IMR-90 (cell line): ENCODE measurements around the gene COL13A1. TPM values are rescaled to one million over a fixed set of nuclear protein-coding genes. Genes with fewer than 3 reads are reported as not detected.

Experiments
- ATAC-seq: fragments of 200-7000 bp; cut with Tn5 transposase; 2 replicates; pipeline ENCODE4 v1.9.1; 2020; ENCODE audit warnings: low read depth, mild to moderate bottlenecking, moderate library complexity
- BruUV-seq: library from RNA; stranded (reverse); fragments of 400-500 nt; replicated peaks from 2 replicates; lab custom pipeline; 2021; lab: Mats Ljungman, UMichigan
- CTCF ChIA-PET: fragments of 300-600 bp; formaldehyde crosslinking; extraction: SDS; loops from one replicate; lab custom pipeline; 2021; ENCODE audit warnings: antibody characterized with exemption; lab: Yijun Ruan, JAX
- POLR2A ChIA-PET: fragments of 300-600 bp; sonication (Branson Sonifier 250); formaldehyde crosslinking; loops from one replicate; lab custom pipeline; 2022; ENCODE audit warnings: antibody characterized with exemption; ENCODE audit not compliant: unreplicated experiment; lab: Charles Lee
- DNase-seq: peaks from one replicate; pipeline ENCODE4 v3.0.0; 2013
- H2AFZ ChIP-seq: replicated peaks from 2 replicates; pipeline ENCODE3; 2013; ENCODE audit warnings: low read length, mild to moderate bottlenecking; ENCODE audit not compliant: poor library complexity
- H2AK5ac ChIP-seq: 2 replicates; pipeline ENCODE4 v1.6.1; 2013; ENCODE audit warnings: low read depth, low read length, inconsistent platforms
- H2AK9ac ChIP-seq: replicated peaks from 2 replicates; pipeline ENCODE3; 2013; ENCODE audit warnings: mild to moderate bottlenecking, low read depth, low read length, moderate library complexity; ENCODE audit not compliant: poor library complexity
- H2BK120ac ChIP-seq: 2 replicates; pipeline ENCODE4 v1.6.1; 2013; ENCODE audit warnings: low read depth, low read length, inconsistent platforms
- H2BK15ac ChIP-seq: 3 replicates; pipeline ENCODE4 v1.6.1; 2013; ENCODE audit warnings: low read depth, low read length, inconsistent platforms
- H2BK20ac ChIP-seq: 2 replicates; pipeline ENCODE4 v1.6.1; 2013; ENCODE audit warnings: low read depth, mild to moderate bottlenecking, inconsistent platforms, low read length, moderate library complexity
- H2BK5ac ChIP-seq: 2 replicates; pipeline ENCODE4 v1.6.1; 2013; ENCODE audit warnings: mild to moderate bottlenecking, low read depth, low read length, inconsistent platforms; ENCODE audit not compliant: poor library complexity, severe bottlenecking
- H3K14ac ChIP-seq: replicated peaks from 2 replicates; pipeline ENCODE4 v1.6.1; 2013; ENCODE audit warnings: low read depth, low read length, inconsistent platforms
- H3K18ac ChIP-seq: 2 replicates; pipeline ENCODE4 v1.6.1; 2013; ENCODE audit warnings: low read depth, low read length, control low read depth
- H3K23ac ChIP-seq: 2 replicates; pipeline ENCODE4 v1.6.1; 2013; ENCODE audit warnings: low read depth, low read length, inconsistent platforms
- H3K27ac ChIP-seq: 2 replicates; pipeline ENCODE4 v1.5.1; 2013; ENCODE audit warnings: mild to moderate bottlenecking, control low read depth, low read length; ENCODE audit not compliant: insufficient read depth
- H3K27me3 ChIP-seq: 2 replicates; pipeline ENCODE4 v1.6.1; 2013; ENCODE audit warnings: low read length; ENCODE audit not compliant: control insufficient read depth, insufficient read depth
- H3K36me3 ChIP-seq: 2 replicates; pipeline ENCODE4 v1.6.1; 2013; ENCODE audit warnings: low read length, mixed read lengths; ENCODE audit not compliant: control insufficient read depth, insufficient read depth
- H3K4ac ChIP-seq: 2 replicates; pipeline ENCODE4 v1.6.1; 2013; ENCODE audit warnings: low read depth, low read length, inconsistent platforms
- H3K4me1 ChIP-seq: 2 replicates; pipeline ENCODE4 v1.6.1; 2013; ENCODE audit warnings: low read length, mixed read lengths; ENCODE audit not compliant: control insufficient read depth, insufficient read depth
- H3K4me2 ChIP-seq: 2 replicates; pipeline ENCODE4 v1.6.1; 2013; ENCODE audit warnings: low read depth, mild to moderate bottlenecking, control low read depth, low read length, moderate library complexity
- H3K4me3 ChIP-seq: 2 replicates; pipeline ENCODE4 v1.5.1; 2013; ENCODE audit warnings: low read depth, mild to moderate bottlenecking, control low read depth, low read length, moderate library complexity; ENCODE audit not compliant: insufficient read depth
- H3K56ac ChIP-seq: 2 replicates; pipeline ENCODE4 v1.6.1; 2013; ENCODE audit warnings: low read length, inconsistent platforms; ENCODE audit not compliant: insufficient read depth; ENCODE audit errors: extremely low read depth
- H3K79me1 ChIP-seq, 2 experiments: 2 replicates each; pipeline ENCODE4 v1.6.1; 2013; ENCODE audit warnings: low read length in 2 of 2, inconsistent platforms in 1 of 2, low read depth in 1 of 2
- H3K9ac ChIP-seq: 2 replicates; pipeline ENCODE4 v1.6.1; 2013; ENCODE audit warnings: low read depth, low read length, control low read depth
- H3K9me1 ChIP-seq: 2 replicates; pipeline ENCODE4 v1.6.1; 2013; ENCODE audit warnings: low read length, inconsistent platforms; ENCODE audit not compliant: insufficient read depth
- H3K9me3 ChIP-seq: 2 replicates; pipeline ENCODE4 v1.6.1; 2013; ENCODE audit warnings: low read length; ENCODE audit not compliant: control insufficient read depth, insufficient read depth
- H4K20me1 ChIP-seq: 2 replicates; pipeline ENCODE4 v1.6.1; 2013; ENCODE audit warnings: low read length, inconsistent platforms; ENCODE audit not compliant: insufficient read depth
- H4K5ac ChIP-seq: 2 replicates; pipeline ENCODE4 v1.6.1; 2013; ENCODE audit warnings: mild to moderate bottlenecking, low read depth, low read length, control low read depth
- H4K8ac ChIP-seq, 2 experiments: 2 replicates each; pipeline ENCODE4 v1.6.1; 2013; ENCODE audit warnings: low read depth in 2 of 2, low read length in 2 of 2, control low read depth in 1 of 2, inconsistent platforms in 1 of 2
- H4K91ac ChIP-seq: 2 replicates; pipeline ENCODE4 v1.6.1; 2013; ENCODE audit warnings: low read depth, low read length, inconsistent platforms; ENCODE audit not compliant: insufficient read depth
- BHLHE40 ChIP-seq: fragments of 150-350 bp; IDR thresholded peaks from 2 replicates; pipeline ENCODE4 v1.6.1; 2016; ENCODE audit warnings: mild to moderate bottlenecking, low read depth, low read length
- CEBPB ChIP-seq: IDR thresholded peaks from 2 replicates; pipeline ENCODE4 v1.6.1; 2012; ENCODE audit warnings: low read depth, low read length, improper control_type of control experiment
- CHD1 ChIP-seq: IDR thresholded peaks from 2 replicates; pipeline ENCODE4 v1.6.1; 2012; ENCODE audit warnings: low read depth, low read length, improper control_type of control experiment
- FOS ChIP-seq: fragments of 150-350 bp; IDR thresholded peaks from 2 replicates; pipeline ENCODE4 v1.6.1; 2016; ENCODE audit warnings: low read depth, low read length
- MAFK ChIP-seq: IDR thresholded peaks from 2 replicates; pipeline ENCODE4 v1.6.1; 2012; ENCODE audit warnings: low read depth, low read length, improper control_type of control experiment
- MAZ ChIP-seq: IDR thresholded peaks from 2 replicates; pipeline ENCODE4 v1.6.1; 2012; ENCODE audit warnings: low read depth, mild to moderate bottlenecking, low read length, improper control_type of control experiment, moderate library complexity, borderline replicate concordance
- MXI1 ChIP-seq: IDR thresholded peaks from 2 replicates; pipeline ENCODE4 v1.6.1; 2012; ENCODE audit warnings: low read depth, mild to moderate bottlenecking, low read length, moderate library complexity, borderline replicate concordance
- NFE2L2 ChIP-seq: fragments of 150-350 bp; IDR thresholded peaks from 2 replicates; pipeline ENCODE4 v1.6.1; 2016; ENCODE audit warnings: low read depth, mild to moderate bottlenecking, low read length
- POLR2A ChIP-seq: IDR thresholded peaks from 2 replicates; pipeline ENCODE4 v1.6.1; 2012; ENCODE audit warnings: mild to moderate bottlenecking, low read depth, low read length
- RAD21 ChIP-seq: IDR thresholded peaks from 2 replicates; pipeline ENCODE4 v1.6.1; 2012; ENCODE audit warnings: low read length, improper control_type of control experiment
- RFX5 ChIP-seq: IDR thresholded peaks from 2 replicates; pipeline ENCODE4 v1.8.0; 2012; ENCODE audit warnings: low read depth, mild to moderate bottlenecking, low read length, moderate library complexity
- SMC3 ChIP-seq: fragments of 150-350 bp; IDR thresholded peaks from 2 replicates; pipeline ENCODE4 v1.6.1; 2016; ENCODE audit warnings: low read depth, mild to moderate bottlenecking, antibody characterized with exemption, low read length, moderate library complexity
- WGBS, 2 experiments: methylation state at CpG; one replicate each; pipeline versions ENCODE4 v1.1.5 to v1.1.7; 2013; ENCODE audit warnings: missing lambda C conversion rate in 2 of 2; ENCODE audit not compliant: insufficient read length in 1 of 2; ENCODE audit errors: extremely low coverage in 2 of 2; 5-methylcytosine and 5-hydroxymethylcytosine counted together
- dilution Hi-C: fragments of 300-500 bp; cut with HindIII; formaldehyde crosslinking; loops from one replicate; pipeline ENCODE4 v1.14.3; 2018; ENCODE audit warnings: low sequenced_read_pairs; ENCODE audit not compliant: unreplicated experiment
- in situ Hi-C: fragments of 300-500 bp; cut with MboI; formaldehyde crosslinking; loops from 3 replicates; pipeline ENCODE4 v1.14.3; 2019; ENCODE audit warnings: low sequenced_read_pairs, inconsistent platforms, mixed read lengths
- intact Hi-C: fragments of 100-400 bp; cut with micrococcal nuclease; formaldehyde crosslinking; loops from 2 replicates; pipeline ENCODE4 v1.10.0; 2022
- polyA plus RNA-seq, 3 experiments: library from polyadenylated mRNA; depleted of rRNA; stranded (reverse); fragments of >200 nt; gene quantifications; 2 replicates each; pipeline ENCODE4 v1.2.3, GENCODE V29; 2012; ENCODE audit warnings: low replicate concordance in 1 of 3
- total RNA-seq: library from RNA; depleted of rRNA; stranded (reverse); fragments of >200 nt; gene quantifications from 2 replicates; pipeline ENCODE4 v1.2.3, GENCODE V29; 2012
- TF ChIP-seq, protein P1 (sequence below): conservative IDR thresholded peaks from 2 replicates; pipeline ENCODE4 v1.5.1; 2012; ENCODE audit warnings: mild to moderate bottlenecking, low read depth, low read length, improper control_type of control experiment
- TF ChIP-seq, protein P2 (sequence below): fragments of 150-350 bp; IDR thresholded peaks from 2 replicates; pipeline ENCODE4 v1.6.1; 2017; ENCODE audit warnings: mild to moderate bottlenecking, antibody characterized with exemption, low read length, low read depth
- TF ChIP-seq, protein P3 (sequence below): fragments of 150-350 bp; IDR thresholded peaks from 2 replicates; pipeline ENCODE4 v1.6.1; 2016; ENCODE audit warnings: low read depth, mild to moderate bottlenecking, low read length, moderate library complexity, borderline replicate concordance

COL13A1 gene
- total and polyA plus RNA-seq, 2 of the 4 experiments (the other 2 are of a cell fraction) = 12.2 to 31.3 TPM

DNA sequence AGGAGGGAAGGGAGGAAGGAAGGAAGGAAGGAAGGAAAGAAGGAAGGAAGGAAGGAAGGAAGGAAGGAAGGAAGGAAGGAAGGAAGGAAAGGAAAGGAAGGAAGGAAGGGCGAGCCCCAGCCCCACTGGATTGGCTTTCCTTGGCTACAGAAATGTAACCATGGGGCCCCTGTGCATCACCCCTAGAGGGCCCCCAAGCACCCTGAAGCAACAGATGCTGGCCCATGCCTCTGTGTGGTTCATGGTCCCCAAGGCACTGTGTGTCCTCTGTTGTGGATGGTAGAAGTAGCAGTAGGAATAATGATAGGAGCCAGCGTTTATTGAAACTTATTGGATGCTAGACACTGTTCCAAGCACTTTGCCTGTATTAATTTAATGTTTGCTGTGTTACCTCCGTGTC is 134.4 kb downstream of the COL13A1 start:
- H2BK15ac ChIP-seq = no peak overlapping the region
- dilution Hi-C loops (no loop called here), in situ Hi-C loops (no loop called here), intact Hi-C loops (no loop called here)
- no peak overlapping the region for H4K91ac ChIP-seq
- H2AK5ac ChIP-seq = no peak overlapping the region
- BruUV-seq = no TSS peak
- H3K4me1 ChIP-seq = no peaks in the 10 kb centered on the region
- no peaks in the 10 kb centered on the region for H3K79me1 ChIP-seq
- no peaks in the 10 kb centered on the region for H3K27me3 ChIP-seq
- no peak overlapping the region for H3K27ac ChIP-seq
- no peak overlapping the region for H2AK9ac ChIP-seq
- ChIA-PET CTCF (no interaction called here), POLR2A (no interaction called here)
- H3K18ac ChIP-seq = no peak overlapping the region
- no peak overlapping the region for H3K23ac ChIP-seq
- no peak overlapping the region for H3K9ac ChIP-seq
- peaks cover 3% of the 10 kb centered on the region; the same call in 1 of the 2 replicates for H3K36me3 ChIP-seq
- H4K5ac ChIP-seq = no peak overlapping the region
- H3K4me2 ChIP-seq = no peak overlapping the region
- 88% methylated on average over 1 of the region's 3 CpGs; no CpG with 5 or more reads in 1 of the 2 experiments for WGBS, 2 experiments
- no peak for DNase-seq
- no peak overlapping the region for H2BK120ac ChIP-seq
- H4K8ac ChIP-seq = no peak overlapping the region
- TF ChIP-seq CEBPB = no peak
- TF ChIP-seq, protein P1, sequence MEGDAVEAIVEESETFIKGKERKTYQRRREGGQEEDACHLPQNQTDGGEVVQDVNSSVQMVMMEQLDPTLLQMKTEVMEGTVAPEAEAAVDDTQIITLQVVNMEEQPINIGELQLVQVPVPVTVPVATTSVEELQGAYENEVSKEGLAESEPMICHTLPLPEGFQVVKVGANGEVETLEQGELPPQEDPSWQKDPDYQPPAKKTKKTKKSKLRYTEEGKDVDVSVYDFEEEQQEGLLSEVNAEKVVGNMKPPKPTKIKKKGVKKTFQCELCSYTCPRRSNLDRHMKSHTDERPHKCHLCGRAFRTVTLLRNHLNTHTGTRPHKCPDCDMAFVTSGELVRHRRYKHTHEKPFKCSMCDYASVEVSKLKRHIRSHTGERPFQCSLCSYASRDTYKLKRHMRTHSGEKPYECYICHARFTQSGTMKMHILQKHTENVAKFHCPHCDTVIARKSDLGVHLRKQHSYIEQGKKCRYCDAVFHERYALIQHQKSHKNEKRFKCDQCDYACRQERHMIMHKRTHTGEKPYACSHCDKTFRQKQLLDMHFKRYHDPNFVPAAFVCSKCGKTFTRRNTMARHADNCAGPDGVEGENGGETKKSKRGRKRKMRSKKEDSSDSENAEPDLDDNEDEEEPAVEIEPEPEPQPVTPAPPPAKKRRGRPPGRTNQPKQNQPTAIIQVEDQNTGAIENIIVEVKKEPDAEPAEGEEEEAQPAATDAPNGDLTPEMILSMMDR = peak; percentile 32
- no peak for TF ChIP-seq CHD1
- TF ChIP-seq RFX5 = no peak
- TF ChIP-seq NFE2L2 = no peak
- TF ChIP-seq, protein P2, sequence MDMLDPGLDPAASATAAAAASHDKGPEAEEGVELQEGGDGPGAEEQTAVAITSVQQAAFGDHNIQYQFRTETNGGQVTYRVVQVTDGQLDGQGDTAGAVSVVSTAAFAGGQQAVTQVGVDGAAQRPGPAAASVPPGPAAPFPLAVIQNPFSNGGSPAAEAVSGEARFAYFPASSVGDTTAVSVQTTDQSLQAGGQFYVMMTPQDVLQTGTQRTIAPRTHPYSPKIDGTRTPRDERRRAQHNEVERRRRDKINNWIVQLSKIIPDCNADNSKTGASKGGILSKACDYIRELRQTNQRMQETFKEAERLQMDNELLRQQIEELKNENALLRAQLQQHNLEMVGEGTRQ = no peak
- TF ChIP-seq, protein P3, sequence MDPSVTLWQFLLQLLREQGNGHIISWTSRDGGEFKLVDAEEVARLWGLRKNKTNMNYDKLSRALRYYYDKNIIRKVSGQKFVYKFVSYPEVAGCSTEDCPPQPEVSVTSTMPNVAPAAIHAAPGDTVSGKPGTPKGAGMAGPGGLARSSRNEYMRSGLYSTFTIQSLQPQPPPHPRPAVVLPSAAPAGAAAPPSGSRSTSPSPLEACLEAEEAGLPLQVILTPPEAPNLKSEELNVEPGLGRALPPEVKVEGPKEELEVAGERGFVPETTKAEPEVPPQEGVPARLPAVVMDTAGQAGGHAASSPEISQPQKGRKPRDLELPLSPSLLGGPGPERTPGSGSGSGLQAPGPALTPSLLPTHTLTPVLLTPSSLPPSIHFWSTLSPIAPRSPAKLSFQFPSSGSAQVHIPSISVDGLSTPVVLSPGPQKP = no peak
- no peak for TF ChIP-seq MXI1
- TF ChIP-seq MAZ = no peak
- no peak for TF ChIP-seq POLR2A
- TF ChIP-seq MAFK = no peak
- peak; percentile 24; the same call in 1 of the 2 replicates for TF ChIP-seq RAD21
- TF ChIP-seq SMC3 = no peak
- no peak for TF ChIP-seq FOS
- no peak for TF ChIP-seq BHLHE40
- H3K9me1 ChIP-seq = no peaks in the 10 kb centered on the region; the same call in 1 of the 2 replicates
- H4K20me1 ChIP-seq = no peaks in the 10 kb centered on the region
- H2AFZ ChIP-seq = no peak overlapping the region
- H3K9me3 ChIP-seq = no peaks in the 10 kb centered on the region
- no peak overlapping the region for H3K56ac ChIP-seq
- peak; percentile 60; the same call in 1 of the 2 replicates for ATAC-seq
- H2BK5ac ChIP-seq = no peak overlapping the region
- H2BK20ac ChIP-seq = no peak overlapping the region
- no peak overlapping the region for H3K14ac ChIP-seq
- H3K4ac ChIP-seq = no peak overlapping the region
- H3K4me3 ChIP-seq = no peak overlapping the region
